ENCODE data around the gene C16orf78. TPM values are rescaled to one million over a fixed set of nuclear protein-coding genes. Genes with fewer than 3 reads are reported as not detected.

Gene C16orf78
- total and polyA plus RNA-seq, 4 donors, result not detected

GRCh38 chr16:49395021-49395420, 21.4 kb downstream of the C16orf78 start:
- Histone ChIP-seq H3K9me3 (ENCODE audit: control insufficient read depth in 4 of 4, insufficient read depth in 3 of 4, low read length in 3 of 4) (peaks cover 0 to 4% (median 0%) of the 10 kb centered on the region in 4 donors), H3K4me3 (no peak overlapping the region), H3K27ac (ENCODE audit: low read depth in 1 of 2, low read length in 1 of 2) (no peak overlapping the region), H3K4me1 (ENCODE audit: control insufficient read depth in 5 of 5, insufficient read depth in 5 of 5, low read length in 5 of 5) (no peaks in the 10 kb centered on the region), H3K36me3 (ENCODE audit: control insufficient read depth in 4 of 4, insufficient read depth in 4 of 4, low read length in 4 of 4) (no peaks in the 10 kb centered on the region), H3K9ac (ENCODE audit: insufficient read depth in 1 of 2, low read length in 2 of 2) (no peak overlapping the region), H3K27me3 (ENCODE audit: control insufficient read depth in 3 of 3, insufficient read depth in 3 of 3, low read length in 2 of 3) (peaks cover 0 to 12% (median 12%) of the 10 kb centered on the region in 3 donors)
- 76 to 90% methylated on average over 1 of the region's 1 CpG for WGBS, 2 donors
- TF ChIP-seq CTCF (IDR thresholded peaks at IDR 0.05; ENCODE audit: control extremely low read depth, extremely low read depth), result no peak
- no peak for DNase-seq
- no peak for ATAC-seq (ENCODE audit: insufficient read depth, low FRiP score)

- no peak overlapping the region for H3K9ac ChIP-seq (ENCODE audit: insufficient read depth in 1 of 2, low read length in 2 of 2)
- no peak for TF ChIP-seq CTCF (IDR thresholded peaks at IDR 0.05; ENCODE audit: control extremely low read depth, extremely low read depth)
- no peak overlapping the region for H3K27ac ChIP-seq (ENCODE audit: low read depth in 1 of 2, low read length in 1 of 2)
- DNase-seq, result no peak
- no peaks in the 10 kb centered on the region for H3K4me1 ChIP-seq (ENCODE audit: control insufficient read depth in 5 of 5, insufficient read depth in 5 of 5, low read length in 5 of 5)
- ATAC-seq (ENCODE audit: insufficient read depth, low FRiP score), result no peak
- H3K4me3 ChIP-seq, result no peak overlapping the region
- no peaks in the 10 kb centered on the region for H3K36me3 ChIP-seq (ENCODE audit: control insufficient read depth in 4 of 4, insufficient read depth in 4 of 4, low read length in 4 of 4)
- peaks cover 0 to 12% (median 10%) of the 10 kb centered on the region in 3 donors for H3K27me3 ChIP-seq (ENCODE audit: control insufficient read depth in 3 of 3, insufficient read depth in 3 of 3, low read length in 2 of 3)
- WGBS, 2 donors, result 78 to 90% methylated on average over 12 of the region's 12 CpGs
- H3K9me3 ChIP-seq (ENCODE audit: control insufficient read depth in 4 of 4, insufficient read depth in 3 of 4, low read length in 3 of 4), result peaks cover 0 to 3% (median 0%) of the 10 kb centered on the region in 4 donors
Observed at GRCh38 chr16:49396206-49396720, 22.7 kb downstream of the C16orf78 start.

GRCh38 chr16:49398761-49399160, 25.2 kb downstream of the C16orf78 start:
- H3K4me1 ChIP-seq (ENCODE audit: control insufficient read depth in 5 of 5, insufficient read depth in 5 of 5, low read length in 5 of 5), result no peaks in the 10 kb centered on the region
- H3K9me3 ChIP-seq (ENCODE audit: control insufficient read depth in 4 of 4, insufficient read depth in 3 of 4, low read length in 3 of 4), result peaks cover 0 to 8% (median 1%) of the 10 kb centered on the region in 4 donors
- ATAC-seq (ENCODE audit: insufficient read depth, low FRiP score), result no peak
- no peak overlapping the region for H3K4me3 ChIP-seq
- H3K9ac ChIP-seq (ENCODE audit: insufficient read depth in 1 of 2, low read length in 2 of 2), result no peak overlapping the region
- H3K27ac ChIP-seq (ENCODE audit: low read depth in 1 of 2, low read length in 1 of 2), result no peak overlapping the region
- no peak for TF ChIP-seq CTCF (IDR thresholded peaks at IDR 0.05; ENCODE audit: control extremely low read depth, extremely low read depth)
- DNase-seq, result no peak
- peaks cover 0 to 3% (median 3%) of the 10 kb centered on the region in 3 donors for H3K27me3 ChIP-seq (ENCODE audit: control insufficient read depth in 3 of 3, insufficient read depth in 3 of 3, low read length in 2 of 3)
- H3K36me3 ChIP-seq (ENCODE audit: control insufficient read depth in 4 of 4, insufficient read depth in 4 of 4, low read length in 4 of 4), result no peaks in the 10 kb centered on the region
- 93 to 94% methylated on average over 6 of the region's 6 CpGs for WGBS, 2 donors
